ENCODE data around the gene MANBA. TPM values are rescaled to one million over a fixed set of nuclear protein-coding genes. Genes with fewer than 3 reads are reported as not detected.
"Not testable (repeated sequence)": the region's sequence is repeated elsewhere in the genome, so short reads cannot be mapped to it uniquely, and the experiment has no call there.

MANBA gene
- total RNA-seq, 1 donor from 2014 or later = 9.1 TPM

- DNase-seq (ENCODE audit: low read depth in 2 of 2) = no peak
Observed at GRCh38 chr4:102764901-102765300, 4.1 kb upstream of the MANBA start.

DNA sequence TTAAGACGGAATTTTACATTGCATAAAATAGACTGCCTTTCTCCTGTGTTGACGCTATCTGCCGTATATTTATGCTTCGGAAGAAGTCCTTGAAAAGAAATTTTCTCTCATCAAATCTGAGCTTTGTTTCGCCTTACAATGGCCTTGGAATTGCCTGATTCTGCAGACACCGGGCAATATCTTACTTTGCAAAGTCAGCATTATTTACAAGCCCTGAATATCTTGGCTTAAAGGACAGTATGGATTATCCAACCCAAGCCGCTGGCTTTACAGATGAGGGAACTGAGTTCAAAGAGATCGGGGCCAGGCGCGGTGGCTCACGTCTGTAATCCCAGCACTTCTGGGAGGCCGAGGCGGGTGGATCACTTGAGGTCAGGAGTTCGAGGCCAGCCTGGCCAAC, 1.1 kb upstream of the MANBA start:
- no peak for DNase-seq (ENCODE audit: low read depth in 2 of 2)

DNA sequence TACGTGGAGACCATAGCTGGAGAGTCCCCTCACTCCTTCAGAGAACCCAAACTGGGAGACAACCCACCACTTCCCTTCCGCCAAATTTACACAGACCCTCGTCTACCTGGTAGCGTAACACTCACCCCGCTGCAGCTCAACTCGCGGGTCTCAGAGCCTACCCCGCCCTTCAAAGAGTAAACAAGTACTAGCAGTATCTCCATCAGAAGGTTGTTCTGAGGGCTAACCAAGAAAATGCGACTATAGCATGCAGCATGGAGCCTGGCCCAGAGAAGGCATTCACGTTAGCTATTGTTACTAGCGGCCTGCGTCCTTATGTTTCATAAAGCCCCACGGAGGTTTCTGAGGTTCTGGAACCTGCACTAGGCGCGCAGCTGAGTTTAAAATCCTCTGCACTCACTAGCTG, 531 bp upstream of the MANBA start:
- DNase-seq (ENCODE audit: low read depth in 2 of 2) = peak; percentile 16 to 17

DNA sequence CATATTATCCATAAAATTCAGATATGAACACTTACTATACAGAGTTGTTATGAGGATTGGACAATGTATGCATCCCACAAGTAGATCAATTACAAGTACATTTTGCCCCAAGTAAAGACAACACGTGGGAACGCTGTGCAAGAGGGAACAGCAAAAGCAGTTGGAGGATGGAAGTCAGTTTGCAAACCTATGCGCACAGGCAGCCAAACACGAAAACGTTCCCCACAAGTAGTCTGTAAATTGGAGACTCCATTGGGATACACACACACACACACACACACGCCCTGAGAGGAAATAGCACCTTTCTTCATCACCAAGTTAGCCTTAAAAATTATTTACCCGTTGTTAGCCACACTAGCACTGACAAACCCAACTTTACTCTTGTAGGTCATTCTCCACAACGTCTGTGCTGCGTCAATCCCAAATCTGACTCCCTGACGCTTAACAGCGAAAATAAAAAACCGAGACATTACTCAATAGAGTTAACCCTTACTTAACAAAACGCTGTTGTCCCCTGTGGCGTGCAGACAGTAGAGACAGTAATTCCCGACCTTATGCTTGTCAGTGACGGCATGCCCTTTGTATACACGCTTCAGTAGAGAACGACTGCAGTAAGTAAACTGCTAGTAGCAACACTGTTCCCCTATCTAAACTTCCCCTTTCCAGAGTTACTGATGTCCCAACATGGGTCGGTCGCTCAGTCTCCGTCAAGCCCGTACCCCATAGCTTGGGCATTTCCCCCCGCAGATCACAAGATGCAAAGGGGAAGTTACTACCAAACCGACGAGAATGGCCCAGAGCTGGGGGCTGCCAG, 730 bp downstream of the MANBA start:
- peak; percentile 35 to 55 for DNase-seq (ENCODE audit: low read depth in 2 of 2)

- no peak for DNase-seq (ENCODE audit: low read depth in 2 of 2)
Observed at GRCh38 chr4:102758241-102759160, 2.3 kb downstream of the MANBA start.

GRCh38 chr4:102757681-102758080, 3.1 kb downstream of the MANBA start:
- no peak for DNase-seq (ENCODE audit: low read depth in 2 of 2)

DNA sequence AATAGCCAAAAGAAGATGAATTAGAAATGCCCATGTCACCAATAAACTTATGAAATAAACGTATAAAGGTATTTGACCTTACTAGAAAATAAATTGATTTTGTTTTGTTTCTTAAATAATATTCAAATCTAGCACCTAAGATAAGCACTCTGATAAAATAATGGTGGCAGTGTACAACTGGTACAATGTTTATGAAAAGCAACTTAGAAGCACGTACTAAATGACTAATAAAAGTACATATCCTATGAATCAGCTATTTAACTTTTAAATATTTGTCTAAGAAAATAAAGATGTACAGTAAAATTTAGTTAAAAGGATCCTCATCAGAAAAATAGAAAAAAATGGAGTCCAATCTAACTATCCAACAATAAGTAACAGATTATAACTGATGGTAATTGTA, 6.7 kb downstream of the MANBA start:
- no peak for DNase-seq (ENCODE audit: low read depth in 2 of 2)

DNA sequence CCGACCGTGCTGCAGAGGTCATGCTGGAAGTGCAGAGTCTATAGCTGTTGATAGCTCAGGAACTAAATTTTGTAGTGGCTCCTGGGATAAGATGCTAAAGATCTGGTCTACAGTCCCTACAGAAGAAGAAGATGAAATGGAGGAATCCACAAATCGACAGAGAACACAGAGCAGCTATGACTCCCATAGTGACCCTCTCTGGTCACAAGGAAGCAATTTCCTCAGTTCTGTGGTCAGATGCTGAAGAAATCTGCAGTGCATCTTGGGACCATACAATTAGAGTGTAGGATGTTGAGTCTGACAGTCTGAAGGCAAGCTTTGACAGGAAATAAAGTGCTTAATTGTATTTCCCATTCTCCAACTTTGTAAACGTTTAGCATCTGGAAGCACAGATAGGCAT, 8.8 kb downstream of the MANBA start:
- DNase-seq (ENCODE audit: low read depth in 2 of 2) = no peak

GRCh38 chr4:102743352-102743751, 17.4 kb downstream of the MANBA start:
- DNase-seq (ENCODE audit: low read depth in 2 of 2) = not testable (repeated sequence)

DNA sequence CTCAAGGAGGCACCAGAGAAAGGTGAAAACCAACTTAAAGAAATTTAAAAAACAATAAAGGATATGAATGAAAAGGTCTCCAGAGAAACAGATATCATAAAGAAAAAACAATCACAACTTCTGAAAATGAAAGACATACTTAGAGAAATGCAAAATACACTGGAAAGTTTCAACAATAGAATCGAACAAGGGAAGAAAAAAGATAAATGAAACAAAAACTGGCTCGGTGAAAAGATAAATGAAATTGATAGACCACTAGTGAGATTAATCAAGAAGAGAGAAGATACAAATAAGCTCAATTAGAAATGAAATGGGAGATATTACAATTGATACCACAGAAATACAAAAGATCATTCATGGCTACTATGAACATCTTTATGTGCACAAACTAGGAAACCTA, 22.0 kb downstream of the MANBA start:
- DNase-seq (ENCODE audit: low read depth in 2 of 2) = not testable (repeated sequence)

GRCh38 chr4:102736636-102737549, 23.9 kb downstream of the MANBA start:
- DNase-seq (ENCODE audit: low read depth in 2 of 2) = no peak

DNA sequence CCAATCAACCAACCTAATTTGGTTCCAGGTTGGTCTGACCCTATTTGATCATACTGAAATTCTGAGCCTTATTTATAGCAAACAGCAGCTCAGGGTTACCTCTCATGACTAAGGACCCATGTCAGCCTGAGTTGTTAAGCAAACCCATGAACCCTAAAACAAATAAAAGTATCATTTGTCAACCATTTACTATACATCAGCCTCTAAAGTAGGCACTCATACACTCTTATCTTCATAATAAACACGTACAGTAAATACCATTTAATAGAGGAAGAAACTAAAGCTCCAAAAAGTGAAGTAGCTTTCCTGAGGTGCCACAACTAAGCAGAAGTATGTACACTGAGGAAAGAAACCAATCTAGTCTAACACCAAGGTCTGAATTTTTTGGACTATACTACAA, 25.2 kb downstream of the MANBA start:
- no peak for DNase-seq (ENCODE audit: low read depth in 2 of 2)

- DNase-seq (ENCODE audit: low read depth in 2 of 2) = peak in 1 of 2 donors; percentile 47
Observed at GRCh38 chr4:102734591-102735385, 26.0 kb downstream of the MANBA start.

DNA sequence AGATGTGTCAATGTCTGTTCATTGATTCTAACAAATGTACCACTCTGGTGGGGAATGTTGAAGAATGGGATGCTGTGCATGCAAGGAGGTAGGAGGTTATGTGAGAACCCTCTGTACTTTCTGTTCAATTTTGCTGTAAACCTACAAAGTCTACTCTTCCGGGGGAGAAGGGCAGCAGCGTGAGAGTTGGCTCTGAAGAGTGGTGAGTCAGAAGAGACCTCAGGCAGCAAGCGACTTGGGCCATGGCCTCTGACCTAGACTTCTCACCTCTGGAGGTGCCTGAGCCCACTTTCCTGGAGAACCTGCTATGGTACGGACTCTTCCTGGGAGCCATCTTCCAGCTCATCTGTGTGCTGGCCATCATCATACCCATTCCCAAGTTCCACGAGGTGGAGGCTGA, 26.7 kb downstream of the MANBA start:
- DNase-seq (ENCODE audit: low read depth in 2 of 2) = no peak

DNA sequence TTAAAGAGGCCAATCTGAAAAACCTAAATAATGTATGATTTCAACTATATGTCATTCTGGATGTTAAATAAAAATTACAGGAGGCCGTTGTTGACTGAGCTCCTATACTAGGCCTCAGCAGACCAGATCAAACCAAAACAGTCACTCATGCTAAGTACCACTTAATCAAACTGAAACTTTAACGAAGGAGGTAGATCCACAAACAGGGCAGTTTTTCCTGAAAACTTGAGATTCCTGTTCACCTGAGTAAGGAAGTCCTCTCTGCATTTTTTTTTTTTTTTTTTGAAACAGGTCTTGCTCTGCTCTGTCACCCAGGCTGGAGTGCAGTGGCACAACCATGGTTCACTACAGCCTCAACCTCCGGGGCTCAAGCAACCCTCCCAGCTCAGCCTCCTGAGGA, 27.7 kb downstream of the MANBA start:
- DNase-seq (ENCODE audit: low read depth in 2 of 2) = no peak

GRCh38 chr4:102732678-102733077, 28.1 kb downstream of the MANBA start:
- DNase-seq (ENCODE audit: low read depth in 2 of 2) = no peak

GRCh38 chr4:102730968-102731533, 29.7 kb downstream of the MANBA start:
- DNase-seq (ENCODE audit: low read depth in 2 of 2) = peak in 1 of 2 donors; percentile 31

- peak in 1 of 2 donors; percentile 19 for DNase-seq (ENCODE audit: low read depth in 2 of 2)
Observed at GRCh38 chr4:102729486-102729885, 31.3 kb downstream of the MANBA start.

GRCh38 chr4:102726919-102727318, 33.8 kb downstream of the MANBA start:
- not testable (repeated sequence) for DNase-seq (ENCODE audit: low read depth in 2 of 2)

DNA sequence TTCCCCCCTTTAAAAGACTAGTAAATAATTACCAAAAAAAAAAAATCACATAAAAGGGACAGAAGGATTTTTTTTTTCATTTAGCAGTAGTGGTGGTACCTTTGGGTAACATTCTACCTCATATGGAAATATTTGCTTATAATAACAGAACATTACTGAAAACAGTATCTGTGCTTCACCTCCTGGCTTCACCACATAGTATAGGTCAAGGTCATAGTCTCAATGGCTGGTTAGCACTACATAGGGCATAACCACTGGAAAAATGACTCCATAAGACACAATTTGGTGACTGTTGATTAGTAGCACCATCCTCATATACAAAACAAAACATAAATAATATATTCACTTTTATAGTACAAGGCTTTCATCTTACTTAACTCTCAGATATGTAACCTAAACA, 34.7 kb downstream of the MANBA start:
- no peak for DNase-seq (ENCODE audit: low read depth in 2 of 2)

All from lung microvascular endothelial cell (primary cell).